Common myeloid progenitor, CD34-positive (primary cell): Measurements from ENCODE around the gene DNAJC6. TPM values are rescaled to one million over a fixed set of nuclear protein-coding genes. Genes with fewer than 3 reads are reported as not detected.

Experiments used
- CTCF ChIA-PET: fragments of 350-600 bp; sonication (Branson Sonifier 250); formaldehyde crosslinking; loops from one replicate; lab custom pipeline; 2021; ENCODE audit warnings: antibody characterized with exemption; lab: Charles Lee
- POLR2A ChIA-PET: fragments of 350-600 bp; sonication (Branson Sonifier 250); formaldehyde crosslinking; loops from one replicate; lab custom pipeline; 2021; ENCODE audit warnings: antibody characterized with exemption; lab: Charles Lee
- DNase-seq, 3 donors: peaks; one replicate each; pipeline versions ENCODE4 v3.0.0 to v3.0.0-alpha.2; 2013
- H3K27ac ChIP-seq, 2 experiments: 1 replicate in 1 of 2; 2 replicates in 1 of 2; pipeline ENCODE4 v1.7.0; 2013; ENCODE audit warnings: inconsistent platforms in 2 of 2, low read length in 2 of 2, mild to moderate bottlenecking in 2 of 2, low read depth in 1 of 2, moderate library complexity in 1 of 2; ENCODE audit not compliant: severe bottlenecking in 2 of 2, insufficient read depth in 1 of 2, poor library complexity in 1 of 2
- H3K27me3 ChIP-seq, 5 experiments: replicated peaks in 2 of 5; 1 replicate in 3 of 5; 2 replicates in 2 of 5; pipeline versions ENCODE4 v1.6.1 to v1.7.0; 2013; ENCODE audit warnings: low read length in 4 of 5, mild to moderate bottlenecking in 2 of 5, moderate library complexity in 2 of 5, inconsistent platforms in 1 of 5; ENCODE audit not compliant: insufficient read depth in 5 of 5, control insufficient read depth in 4 of 5
- H3K36me3 ChIP-seq, 4 experiments: 1 replicate in 2 of 4; 2 replicates in 2 of 4; pipeline versions ENCODE4 v1.6.1 to v1.7.0; 2013; ENCODE audit warnings: low read length in 3 of 4, control low read depth in 1 of 4, mild to moderate bottlenecking in 1 of 4; ENCODE audit not compliant: control insufficient read depth in 4 of 4, insufficient read depth in 4 of 4
- H3K4me1 ChIP-seq, 4 experiments: 1 replicate in 3 of 4; 2 replicates in 1 of 4; pipeline versions ENCODE4 v1.6.1 to v1.7.1; 2013; ENCODE audit warnings: low read length in 3 of 4, mild to moderate bottlenecking in 3 of 4, control low read depth in 1 of 4, inconsistent platforms in 1 of 4, moderate library complexity in 1 of 4; ENCODE audit not compliant: control insufficient read depth in 4 of 4, insufficient read depth in 4 of 4; ENCODE audit errors: control extremely low read depth in 1 of 4
- H3K4me3 ChIP-seq, 7 experiments: 1 replicate in 4 of 7; 2 replicates in 3 of 7; pipeline versions ENCODE4 v1.5.1 to v1.7.0; 2013; ENCODE audit warnings: mild to moderate bottlenecking in 7 of 7, low read length in 6 of 7, moderate library complexity in 6 of 7, inconsistent platforms in 2 of 7, low read depth in 2 of 7, control low read depth in 1 of 7; ENCODE audit not compliant: insufficient read depth in 4 of 7, control insufficient read depth in 1 of 7; ENCODE audit errors: extremely low read depth in 1 of 7
- H3K9me3 ChIP-seq, 5 experiments: 1 replicate in 4 of 5; 2 replicates in 1 of 5; pipeline versions ENCODE4 v1.6.1 to v1.7.1; 2013; ENCODE audit warnings: low read length in 4 of 5, mild to moderate bottlenecking in 2 of 5, inconsistent platforms in 1 of 5, low read depth in 1 of 5, moderate library complexity in 1 of 5; ENCODE audit not compliant: control insufficient read depth in 4 of 5, insufficient read depth in 2 of 5; ENCODE audit errors: control extremely low read depth in 1 of 5
- WGBS: methylation state at CpG from one replicate; pipeline ENCODE4 v1.1.5; 2013; ENCODE audit not compliant: insufficient coverage; 5-methylcytosine and 5-hydroxymethylcytosine counted together
- polyA plus RNA-seq: library from polyadenylated mRNA; unstranded; fragments of 120-200 nt; gene quantifications from one replicate; pipeline ENCODE4 v1.2.1, GENCODE V29; 2013

The DNAJC6 gene
- polyA plus RNA-seq: 15.2 TPM

DNA sequence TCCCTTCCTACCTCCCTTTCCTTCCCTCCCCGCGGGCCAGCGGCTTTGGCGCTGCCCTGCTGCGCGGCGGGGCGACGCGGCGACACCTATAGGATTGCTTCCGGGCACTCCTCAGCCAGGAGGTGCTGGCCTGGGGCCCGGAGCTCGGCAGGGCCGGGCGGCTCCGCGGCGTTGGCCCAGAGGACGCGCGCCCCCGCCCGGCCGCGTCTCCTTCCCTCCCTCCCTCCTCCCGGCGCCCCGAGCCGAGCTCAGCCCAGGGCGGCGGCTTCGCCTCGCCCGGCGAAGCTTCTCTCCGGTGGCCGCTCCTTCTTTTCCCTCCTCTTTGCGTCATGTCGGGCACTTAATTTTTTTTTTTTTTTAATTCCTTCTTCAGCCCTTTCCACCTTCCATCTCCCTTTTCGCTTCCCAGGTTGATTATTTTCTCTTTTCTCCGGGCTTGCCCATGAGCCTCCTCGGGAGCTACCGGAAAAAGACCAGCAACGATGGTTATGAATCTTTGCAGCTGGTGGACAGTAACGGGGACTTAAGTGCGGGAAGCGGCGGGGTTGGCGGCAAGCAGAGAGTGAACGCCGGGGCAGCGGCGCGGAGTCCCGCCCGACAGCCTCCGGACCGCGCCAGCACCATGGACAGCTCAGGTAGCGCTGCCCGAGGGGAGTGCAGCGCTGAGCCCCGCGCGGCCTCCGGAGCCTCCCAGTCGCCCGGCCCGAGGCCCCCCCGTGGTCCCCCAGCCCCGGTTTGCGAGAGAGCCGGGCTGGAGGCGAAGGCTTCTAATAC, at the start of gene DNAJC6:
Gene DNAJC6, plus strand, starts transcription at position 240 of the 774 bp plus-strand sequence. Its CDS starts 203 bp downstream, at position 443.
- Histone ChIP-seq H3K36me3 (peaks cover 0 to 2% (median 0%) of the 10 kb centered on the region in 4 experiments), H3K4me3 (peak within 1 kb of the TSS; percentile 16 to 76 (median 59)), H3K27ac (no peak within 1 kb of the TSS), H3K9me3 (no peaks in the 10 kb centered on the region), H3K4me1 (peaks cover 2 to 11% (median 6%) of the 10 kb centered on the region in 4 experiments), H3K27me3 (peaks cover 0 to 23% (median 16%) of the 10 kb centered on the region in 5 experiments)
- POLR2A ChIA-PET: interaction anchor here (0.9 kb wide), 1 partner anchor 55 kb away, joined by 3 read pairs; no protein-coding TSS in a partner anchor
- peak; percentile 63 to 88 (median 85) for DNase-seq
- WGBS: 0% methylated on average over 65 of the region's 75 CpGs
- CTCF ChIA-PET: interaction anchor here (0.7 to 2.1 kb wide), 8 partner anchors 9 to 94 kb away, joined by 3 to 6 read pairs (median 3); no protein-coding TSS in a partner anchor

DNA sequence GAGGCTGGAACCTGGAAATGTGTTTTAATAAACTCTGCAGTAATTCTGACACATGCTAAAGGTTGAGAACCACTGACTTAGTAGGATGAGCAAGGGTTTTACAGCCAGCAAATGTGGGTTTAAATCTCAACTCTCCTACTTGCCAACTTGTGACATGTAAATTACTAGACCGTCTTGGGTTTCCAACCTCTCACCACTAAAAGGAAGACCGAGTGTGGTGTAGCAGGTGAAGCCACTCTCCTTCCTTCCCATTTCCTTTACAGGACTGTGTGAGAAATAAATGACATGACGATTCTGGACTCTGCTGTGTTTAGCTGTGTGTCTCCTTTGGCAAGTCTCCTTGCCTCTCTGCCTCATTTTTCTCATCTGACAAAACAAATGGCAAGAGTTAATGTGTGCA, 49.5 kb upstream of the DNAJC6 start:
- Histone ChIP-seq H3K4me1 (peaks cover 3 to 43% (median 17%) of the 10 kb centered on the region in 4 experiments), H3K36me3 (no peaks in the 10 kb centered on the region), H3K27me3 (peaks cover 0 to 3% (median 0%) of the 10 kb centered on the region in 5 experiments), H3K4me3 (no peak overlapping the region), H3K27ac (no peak overlapping the region), H3K9me3 (no peaks in the 10 kb centered on the region)
- CTCF ChIA-PET: interaction anchor here (1.0 kb wide), 1 partner anchor 44 kb away, joined by 3 read pairs; no protein-coding TSS in a partner anchor
- DNase-seq: no peak
- 0% methylated on average over 1 of the region's 3 CpGs for whole genome bisulfite sequencing
- POLR2A ChIA-PET: no interaction called here

DNA sequence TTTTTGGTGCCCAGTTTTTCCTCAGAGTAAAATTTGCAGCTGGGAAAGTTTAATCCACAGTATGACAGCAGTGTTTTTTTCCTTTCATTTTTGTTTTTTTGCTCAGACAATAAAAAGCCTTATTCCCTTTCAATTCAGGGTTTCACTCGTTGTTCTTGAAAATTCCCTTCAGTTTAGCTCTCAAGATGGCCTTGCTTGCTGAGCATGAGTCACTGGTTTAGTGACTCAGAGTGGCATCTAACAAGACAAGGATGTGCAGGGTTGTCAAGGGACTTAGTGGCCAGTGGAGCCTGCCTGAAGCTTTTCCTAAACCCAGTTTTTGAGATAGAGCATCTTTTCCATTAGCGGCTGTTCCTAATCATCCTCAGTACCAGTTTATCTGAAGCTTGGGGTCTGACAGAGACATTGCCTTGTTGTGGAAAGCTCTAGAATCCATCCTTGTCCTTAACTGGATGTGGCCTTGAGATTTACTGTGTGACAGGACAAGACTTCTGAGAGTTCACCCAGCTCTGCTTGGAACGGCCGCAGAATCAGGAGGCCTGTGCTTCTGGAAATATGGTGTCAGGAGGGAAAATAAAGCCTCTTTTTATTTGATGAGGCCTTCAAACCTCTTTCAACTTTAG, 48.4 kb upstream of the DNAJC6 start:
- no peak overlapping the region for H3K4me3 ChIP-seq
- no peak overlapping the region for H3K27ac ChIP-seq
- POLR2A ChIA-PET: no interaction called here
- H3K4me1 ChIP-seq: peaks cover 0 to 44% (median 18%) of the 10 kb centered on the region in 4 experiments
- 93% methylated on average over 4 of the region's 4 CpGs for WGBS
- no peaks in the 10 kb centered on the region for H3K9me3 ChIP-seq
- peaks cover 0 to 3% (median 0%) of the 10 kb centered on the region in 5 experiments for H3K27me3 ChIP-seq
- peak; percentile 41 to 75 (median 65) for DNase-seq
- CTCF ChIA-PET: interaction anchor here (1.0 kb wide), 1 partner anchor 46 kb away, joined by 3 read pairs; no protein-coding TSS in a partner anchor
- no peaks in the 10 kb centered on the region for H3K36me3 ChIP-seq

- Histone ChIP-seq H3K9me3 (no peaks in the 10 kb centered on the region), H3K27me3 (peaks cover 0 to 3% (median 0%) of the 10 kb centered on the region in 5 experiments), H3K36me3 (no peaks in the 10 kb centered on the region), H3K4me3 (no peak overlapping the region), H3K4me1 (peaks cover 1 to 54% (median 25%) of the 10 kb centered on the region in 4 experiments), H3K27ac (no peak overlapping the region)
- DNase-seq: no peak
- WGBS: no CpG with 5 or more reads among the region's 1 CpG
- CTCF ChIA-PET: interaction anchor here (0.6 to 1.1 kb wide), 4 partner anchors 9 to 50 kb away, joined by 3 read pairs; no protein-coding TSS in a partner anchor
- POLR2A ChIA-PET: no interaction called here
Observed at GRCh38 chr1:65263286-65263685, 46.1 kb upstream of the DNAJC6 start.

DNA sequence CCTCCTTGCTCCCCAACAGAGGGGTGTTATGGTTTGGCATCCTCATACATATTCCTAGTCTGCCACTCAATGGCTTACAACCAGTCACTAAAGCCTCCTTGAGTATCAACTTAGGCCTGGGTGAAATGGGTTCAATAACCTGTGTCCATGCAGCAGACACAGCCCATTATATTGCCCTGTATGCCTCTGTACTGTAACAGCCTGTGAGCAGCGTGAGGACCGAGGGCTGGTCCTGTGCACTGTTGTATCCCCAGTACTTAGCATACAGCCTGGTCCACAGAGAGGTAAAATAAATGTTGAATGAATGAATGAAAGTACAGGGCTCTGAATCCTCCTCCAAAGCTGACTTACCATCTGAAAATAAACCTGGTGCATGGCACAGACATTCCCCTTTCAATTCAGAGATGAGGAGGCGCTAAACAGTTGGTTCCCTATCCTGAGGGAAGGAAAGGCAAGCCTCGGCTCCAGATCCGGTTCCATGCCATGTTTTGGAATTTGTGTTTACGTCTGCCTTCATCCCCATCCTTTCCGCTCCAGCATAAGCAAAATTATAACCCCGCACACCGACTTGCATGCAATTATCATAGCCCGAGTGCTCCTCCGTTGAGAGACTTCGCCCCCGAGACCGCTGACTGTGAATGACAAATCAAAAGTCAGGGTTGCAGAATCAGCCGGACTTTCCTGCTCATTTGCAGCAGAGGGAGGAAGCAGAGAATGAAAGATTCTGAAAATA, 45.0 kb upstream of the DNAJC6 start:
- Histone ChIP-seq H3K36me3 (no peaks in the 10 kb centered on the region), H3K9me3 (no peaks in the 10 kb centered on the region), H3K27ac (no peak overlapping the region), H3K27me3 (peaks cover 0 to 3% (median 0%) of the 10 kb centered on the region in 5 experiments), H3K4me3 (peak overlapping the region in 5 of 7 experiments; percentile 30 to 77 (median 58)), H3K4me1 (peaks cover 1 to 53% (median 25%) of the 10 kb centered on the region in 4 experiments)
- ChIA-PET CTCF (interaction anchor here (0.6 kb wide), 1 partner anchor 33 kb away, joined by 3 read pairs; no protein-coding TSS in a partner anchor), POLR2A (interaction anchor here (0.7 kb wide), 1 partner anchor 11 kb away, joined by 3 read pairs; no protein-coding TSS in a partner anchor)
- WGBS: 12% methylated on average over 15 of the region's 15 CpGs
- DNase-seq: peak; percentile 21 to 66 (median 60)

GRCh38 chr1:65265296-65265650, 44.1 kb upstream of the DNAJC6 start:
- no peak for DNase-seq
- Histone ChIP-seq H3K4me1 (peaks cover 1 to 46% (median 25%) of the 10 kb centered on the region in 4 experiments), H3K9me3 (no peaks in the 10 kb centered on the region), H3K36me3 (no peaks in the 10 kb centered on the region), H3K27me3 (peaks cover 0 to 3% (median 0%) of the 10 kb centered on the region in 5 experiments), H3K27ac (peak overlapping the region in 1 of 2 experiments; percentile 8), H3K4me3 (peak overlapping the region in 6 of 7 experiments; percentile 46 to 79 (median 66))
- ChIA-PET POLR2A (interaction anchor here (0.6 to 0.8 kb wide), 3 partner anchors 11 to 388 kb away, joined by 3 to 4 read pairs (median 3); no protein-coding TSS in a partner anchor), CTCF (interaction anchor here (1.2 to 2.2 kb wide), 5 partner anchors 16 to 422 kb away, joined by 3 to 8 read pairs (median 3); no protein-coding TSS in a partner anchor)
- WGBS: 5% methylated on average over 4 of the region's 7 CpGs
